ENCODE data around the gene HLA-F.

GRCh38 chr6:29731281-29731680 is 8.0 kb downstream of the HLA-F start:
- TF ChIP-seq, protein P1, sequence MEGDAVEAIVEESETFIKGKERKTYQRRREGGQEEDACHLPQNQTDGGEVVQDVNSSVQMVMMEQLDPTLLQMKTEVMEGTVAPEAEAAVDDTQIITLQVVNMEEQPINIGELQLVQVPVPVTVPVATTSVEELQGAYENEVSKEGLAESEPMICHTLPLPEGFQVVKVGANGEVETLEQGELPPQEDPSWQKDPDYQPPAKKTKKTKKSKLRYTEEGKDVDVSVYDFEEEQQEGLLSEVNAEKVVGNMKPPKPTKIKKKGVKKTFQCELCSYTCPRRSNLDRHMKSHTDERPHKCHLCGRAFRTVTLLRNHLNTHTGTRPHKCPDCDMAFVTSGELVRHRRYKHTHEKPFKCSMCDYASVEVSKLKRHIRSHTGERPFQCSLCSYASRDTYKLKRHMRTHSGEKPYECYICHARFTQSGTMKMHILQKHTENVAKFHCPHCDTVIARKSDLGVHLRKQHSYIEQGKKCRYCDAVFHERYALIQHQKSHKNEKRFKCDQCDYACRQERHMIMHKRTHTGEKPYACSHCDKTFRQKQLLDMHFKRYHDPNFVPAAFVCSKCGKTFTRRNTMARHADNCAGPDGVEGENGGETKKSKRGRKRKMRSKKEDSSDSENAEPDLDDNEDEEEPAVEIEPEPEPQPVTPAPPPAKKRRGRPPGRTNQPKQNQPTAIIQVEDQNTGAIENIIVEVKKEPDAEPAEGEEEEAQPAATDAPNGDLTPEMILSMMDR (IDR thresholded peaks at IDR 0.05; ENCODE audit: low read depth, low read length) = no peak
- no peak for TF ChIP-seq POLR2A (IDR thresholded peaks at IDR 0.05; ENCODE audit: extremely low read depth, insufficient read length)
- TF ChIP-seq MAX (IDR thresholded peaks at IDR 0.05; ENCODE audit: low read depth, low read length) = no peak
